Esophagus squamous epithelium (tissue), 4 donors: Measurements from ENCODE around the gene HLA-DPB1.

Experiments used
- POLR2A ChIP-seq, 4 donors: fragments of 450-650 bp; IDR thresholded peaks; one replicate each; pipeline ENCODE4 v1.6.1; 2017; ENCODE audit warnings: antibody characterized with exemption in 4 of 4, mild to moderate bottlenecking in 4 of 4, moderate library complexity in 3 of 4
- TF ChIP-seq, protein P1 (sequence below), 6 experiments: fragments of 450-650 bp in 4 of 6; fragments of 200-600 bp in 2 of 6; sonication (generic) in 2 of 6; IDR thresholded peaks; one replicate each; pipeline ENCODE4 v1.5.1; 2016 to 2019; ENCODE audit warnings: antibody characterized with exemption in 6 of 6, mild to moderate bottlenecking in 4 of 6, moderate library complexity in 4 of 6

GRCh38 chr6:33036535-33036934 is 39.3 kb upstream of the HLA-DPB1 start:
- TF ChIP-seq, protein P1, sequence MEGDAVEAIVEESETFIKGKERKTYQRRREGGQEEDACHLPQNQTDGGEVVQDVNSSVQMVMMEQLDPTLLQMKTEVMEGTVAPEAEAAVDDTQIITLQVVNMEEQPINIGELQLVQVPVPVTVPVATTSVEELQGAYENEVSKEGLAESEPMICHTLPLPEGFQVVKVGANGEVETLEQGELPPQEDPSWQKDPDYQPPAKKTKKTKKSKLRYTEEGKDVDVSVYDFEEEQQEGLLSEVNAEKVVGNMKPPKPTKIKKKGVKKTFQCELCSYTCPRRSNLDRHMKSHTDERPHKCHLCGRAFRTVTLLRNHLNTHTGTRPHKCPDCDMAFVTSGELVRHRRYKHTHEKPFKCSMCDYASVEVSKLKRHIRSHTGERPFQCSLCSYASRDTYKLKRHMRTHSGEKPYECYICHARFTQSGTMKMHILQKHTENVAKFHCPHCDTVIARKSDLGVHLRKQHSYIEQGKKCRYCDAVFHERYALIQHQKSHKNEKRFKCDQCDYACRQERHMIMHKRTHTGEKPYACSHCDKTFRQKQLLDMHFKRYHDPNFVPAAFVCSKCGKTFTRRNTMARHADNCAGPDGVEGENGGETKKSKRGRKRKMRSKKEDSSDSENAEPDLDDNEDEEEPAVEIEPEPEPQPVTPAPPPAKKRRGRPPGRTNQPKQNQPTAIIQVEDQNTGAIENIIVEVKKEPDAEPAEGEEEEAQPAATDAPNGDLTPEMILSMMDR (IDR thresholded peaks at IDR 0.05): no peak
- TF ChIP-seq POLR2A (IDR thresholded peaks at IDR 0.05): no peak
